Amniotic epithelial cell (primary cell): ENCODE data around the gene GSTO1.
A peak's percentile ranks its signal among the peaks of the same experiment; 100 is the strongest.
"Not testable (repeated sequence)": the region's sequence is repeated elsewhere in the genome, so short reads cannot be mapped to it uniquely, and the experiment has no call there.

Experiments used
- DNase-seq: peaks from one replicate; pipeline ENCODE4 v3.0.0-alpha.2; 2010; ENCODE audit warnings: low read depth

Gene GSTO1

DNA sequence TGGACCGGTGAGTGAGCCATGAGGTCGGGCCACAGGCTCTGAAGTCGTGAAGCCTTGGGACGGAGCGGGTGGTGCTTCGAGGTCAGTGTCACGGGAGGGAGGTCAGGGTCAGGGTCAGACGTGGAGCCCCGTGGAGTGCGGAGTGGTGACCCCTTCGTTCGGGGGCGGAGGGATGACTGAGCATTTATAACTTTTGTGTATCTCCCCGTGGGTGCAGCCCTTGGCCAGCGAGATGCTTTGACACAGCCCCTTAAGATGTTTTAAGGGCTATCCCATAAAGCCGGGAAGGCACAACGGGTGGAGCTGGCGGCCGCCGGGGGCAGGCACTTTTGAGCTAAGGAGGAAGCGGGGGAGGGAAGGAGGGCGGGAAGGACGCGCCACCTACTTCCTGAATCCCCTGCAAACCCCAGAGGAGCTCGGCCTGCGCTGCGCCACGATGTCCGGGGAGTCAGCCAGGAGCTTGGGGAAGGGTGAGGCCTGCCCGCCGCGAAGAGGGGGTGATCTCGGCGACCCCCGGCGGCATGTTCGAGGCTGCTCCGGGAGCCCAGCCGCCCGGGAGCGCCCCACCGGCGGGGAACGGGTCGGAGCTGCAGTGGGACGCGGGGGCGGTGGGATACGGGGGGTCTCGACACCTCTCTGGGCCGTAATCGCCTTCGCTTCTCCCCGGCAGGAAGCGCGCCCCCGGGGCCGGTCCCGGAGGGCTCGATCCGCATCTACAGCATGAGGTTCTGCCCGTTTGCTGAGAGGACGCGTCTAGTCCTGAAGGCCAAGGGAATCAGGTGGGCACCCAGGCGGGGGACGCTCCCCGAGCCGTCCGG lies at the start of gene GSTO1:
Gene GSTO1, plus strand, starts transcription at position 400 of the 818 bp plus-strand sequence. Its CDS starts 37 bp downstream, at position 437.
- peak; percentile 71 for DNase-seq

DNA sequence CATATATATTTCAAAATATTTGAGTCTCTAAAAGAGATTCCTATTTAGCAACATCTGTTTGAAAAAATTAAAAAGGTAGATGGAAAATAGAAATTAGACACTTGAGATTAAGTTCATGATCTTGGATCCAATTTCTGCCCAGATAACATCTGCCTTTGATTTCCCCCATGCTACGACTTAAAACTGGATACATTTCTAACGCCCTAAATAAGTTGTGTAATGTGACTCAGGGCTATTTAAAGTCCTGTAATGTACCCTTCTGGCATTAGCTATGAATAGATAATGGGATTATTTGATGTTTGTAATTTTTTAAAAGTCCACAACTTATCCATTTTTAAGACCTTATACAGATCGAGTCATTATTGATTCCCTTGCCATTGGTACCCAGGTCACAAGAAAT lies 46.0 kb upstream of the GSTO1 start:
- DNase-seq, result no peak

DNA sequence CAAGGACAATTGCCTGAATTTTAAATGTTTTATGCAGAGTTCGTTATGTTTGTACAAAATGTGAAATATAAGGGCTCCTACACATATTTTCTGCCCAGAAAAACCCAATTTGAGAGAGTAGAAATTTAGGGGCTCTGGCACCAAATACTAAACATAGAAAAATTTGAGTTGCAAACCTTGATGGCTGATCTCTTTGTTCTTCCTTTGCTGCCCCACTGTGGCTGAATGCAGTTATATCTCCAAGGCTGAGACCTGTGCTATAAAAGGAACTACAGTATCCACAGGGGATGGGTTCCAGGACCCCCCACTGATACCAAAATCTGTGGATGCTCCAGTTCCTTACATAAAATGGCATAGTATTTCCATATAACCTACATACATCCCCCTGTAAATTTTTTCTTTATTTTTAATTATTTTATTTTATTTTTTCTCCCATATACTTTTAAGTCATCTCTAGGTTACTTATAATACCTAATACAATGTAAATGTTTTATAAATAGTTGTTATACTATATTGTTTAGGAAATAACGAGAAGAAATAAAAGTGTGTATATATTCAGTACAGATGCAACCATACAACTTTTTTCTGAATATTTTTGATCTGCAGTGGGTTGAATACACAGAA lies 45.0 kb upstream of the GSTO1 start:
- peak; percentile 27 for DNase-seq

DNA sequence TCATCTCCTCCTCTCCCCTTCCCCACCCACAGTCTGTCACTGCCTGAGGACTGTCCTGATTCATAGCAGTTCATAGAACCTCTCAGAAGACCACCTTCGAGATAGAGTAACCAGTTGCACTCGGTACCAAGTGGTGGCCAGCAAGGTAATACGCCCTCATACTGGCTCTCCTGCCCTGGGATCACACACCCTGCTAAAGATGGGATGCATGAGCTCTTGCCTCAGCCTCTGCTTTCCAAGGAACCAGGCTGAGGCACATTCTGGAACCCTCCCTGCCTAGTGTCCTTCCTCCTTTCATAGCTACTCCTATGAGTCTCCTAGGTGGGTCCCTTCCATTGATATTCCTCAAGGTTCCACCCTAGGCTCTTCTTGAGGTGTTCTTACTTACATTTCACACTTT lies 38.1 kb upstream of the GSTO1 start:
- DNase-seq, result no peak

DNA sequence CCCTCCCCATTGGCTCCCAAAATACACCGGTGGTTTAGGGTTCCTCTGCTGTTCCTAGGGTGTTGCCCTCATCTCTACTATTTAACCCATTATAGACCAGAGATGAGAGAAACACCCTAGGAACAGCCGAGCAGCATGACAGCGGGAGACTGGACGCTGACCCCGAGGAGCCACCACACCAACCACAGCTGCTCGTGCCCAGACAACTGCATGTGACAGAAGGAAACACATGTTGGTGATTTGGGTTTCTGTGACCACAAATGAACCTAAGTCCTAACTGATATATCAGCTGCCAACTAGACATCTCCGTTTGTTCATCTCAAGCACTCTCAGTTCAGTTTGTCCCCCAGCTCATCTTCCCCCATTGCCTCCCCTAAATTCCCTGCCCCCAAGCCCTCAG lies 35.9 kb upstream of the GSTO1 start:
- no peak for DNase-seq

DNA sequence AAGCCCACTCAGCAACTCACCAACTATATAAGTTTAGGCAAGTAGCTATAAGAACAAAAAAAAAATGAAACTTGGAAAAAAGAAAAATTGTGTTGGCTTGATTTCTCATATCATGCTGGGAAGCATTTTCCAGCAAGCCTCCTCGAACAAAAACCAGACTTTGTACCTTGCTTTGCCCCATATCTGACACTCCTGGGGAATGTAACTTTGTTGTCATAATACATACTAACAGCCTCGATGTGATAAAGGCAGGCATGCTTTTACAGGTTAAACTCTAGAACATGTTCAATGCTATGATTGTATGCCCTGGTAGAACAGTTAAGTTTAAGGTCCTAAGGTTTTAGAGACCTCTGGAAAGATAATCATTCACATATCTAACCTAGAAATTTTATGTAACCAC lies 34.2 kb upstream of the GSTO1 start:
- DNase-seq, result no peak

DNA sequence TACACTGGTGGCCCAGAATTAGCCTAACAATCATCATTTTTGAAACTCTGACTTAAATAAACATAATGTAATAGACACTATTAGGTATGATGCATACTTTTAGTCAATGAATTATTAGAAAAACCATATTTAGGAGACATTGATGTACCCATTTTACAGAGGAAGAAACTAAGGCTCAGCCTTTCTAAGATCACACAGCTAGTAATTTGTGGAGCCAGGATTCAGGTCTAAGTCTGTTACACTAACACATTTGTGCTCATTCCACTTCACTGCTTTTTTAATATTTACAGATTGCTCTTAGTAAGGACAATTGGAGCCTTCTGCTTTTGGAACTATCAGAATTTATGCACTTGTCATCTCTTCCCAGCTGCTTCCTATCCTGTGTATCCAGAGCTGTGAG lies 31.4 kb upstream of the GSTO1 start:
- DNase-seq, result no peak

DNA sequence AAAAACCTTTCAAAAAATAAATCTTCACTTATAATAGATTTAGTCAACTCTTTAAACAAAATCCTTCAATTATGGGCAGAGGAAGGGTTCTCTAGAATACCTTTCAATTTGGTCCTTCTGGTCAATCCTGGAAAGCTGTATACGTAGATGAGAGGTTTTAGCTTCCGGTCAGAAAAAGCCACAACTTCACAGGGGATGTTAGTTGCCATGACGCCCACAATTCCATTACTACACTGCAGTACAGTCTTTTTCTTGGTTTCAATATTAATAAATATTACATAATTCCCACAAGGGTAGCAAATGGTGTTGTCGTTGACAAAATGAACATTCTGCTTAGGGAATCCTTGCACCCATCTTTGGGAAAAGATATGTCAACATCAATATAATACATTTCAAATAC lies 24.2 kb upstream of the GSTO1 start:
- DNase-seq, result no peak

DNA sequence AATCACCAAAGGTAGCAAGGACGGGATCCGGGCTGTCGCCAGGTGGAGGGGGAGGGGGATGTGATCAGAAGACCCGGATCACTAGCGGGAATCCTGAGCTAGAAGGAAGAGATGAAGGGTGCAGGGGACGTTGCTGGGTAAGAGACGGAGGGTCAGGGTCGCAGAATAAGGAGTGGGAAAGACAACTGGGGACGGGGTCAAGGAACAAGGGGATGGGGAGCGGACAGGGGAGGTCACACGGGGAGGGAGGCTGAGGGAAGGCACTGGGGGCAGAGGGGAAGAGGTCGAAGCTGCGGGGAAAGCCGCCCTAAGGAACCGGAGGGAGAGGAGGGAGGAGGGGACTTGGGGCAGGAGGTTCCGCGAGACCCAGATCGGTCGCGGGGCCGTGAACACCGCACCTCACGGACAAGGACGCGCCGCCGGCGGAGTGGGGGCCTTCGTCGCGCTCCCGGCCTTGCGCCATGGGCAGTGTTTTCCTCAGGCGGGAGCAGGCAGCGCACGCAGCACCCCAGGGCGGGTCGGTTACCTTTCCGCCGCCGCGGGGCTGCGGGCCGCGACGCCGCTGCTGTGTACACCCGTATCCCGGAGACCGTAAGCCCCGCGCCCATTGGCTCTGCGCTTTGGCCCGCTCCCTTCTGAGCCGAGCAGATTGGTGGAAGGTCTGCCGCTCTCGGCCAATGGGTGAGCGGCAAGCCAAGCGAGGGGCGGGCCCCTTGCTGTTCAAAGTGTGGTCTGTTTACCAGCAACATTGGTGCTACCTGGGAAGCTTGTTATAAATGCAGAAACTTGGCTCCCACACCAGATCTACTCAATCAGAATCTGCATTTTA lies 22.7 kb upstream of the GSTO1 start, which contains the start of gene CFAP43:
Gene CFAP43, minus strand, starts transcription at position 581 of the 829 bp plus-strand sequence. Its CDS starts 118 bp downstream, at position 463.
- DNase-seq, result peak; percentile 89

DNA sequence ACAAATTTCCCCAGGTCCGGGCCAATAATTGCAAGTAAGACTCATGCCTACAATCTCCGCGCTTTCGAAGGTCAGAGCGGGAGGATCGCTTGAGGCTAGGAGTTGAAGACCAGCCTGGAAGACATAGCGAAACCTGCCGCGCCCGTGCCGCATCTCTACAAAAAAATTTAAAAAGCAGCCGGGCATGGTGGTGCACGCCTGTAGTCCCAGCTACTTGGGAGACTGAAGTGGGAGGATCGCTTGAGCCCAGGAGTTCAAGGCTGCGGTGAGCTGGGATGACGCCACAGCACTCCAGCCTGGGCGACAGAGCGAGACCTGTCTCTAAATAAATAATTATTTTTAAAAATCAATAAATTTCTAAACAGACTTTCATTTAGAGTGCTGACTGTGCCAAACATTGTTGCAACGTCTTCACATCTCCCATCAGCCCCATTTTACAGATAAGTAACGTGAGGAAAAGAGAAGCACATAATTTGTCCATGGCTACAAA lies 22.0 kb upstream of the GSTO1 start:
- no peak for DNase-seq

DNA sequence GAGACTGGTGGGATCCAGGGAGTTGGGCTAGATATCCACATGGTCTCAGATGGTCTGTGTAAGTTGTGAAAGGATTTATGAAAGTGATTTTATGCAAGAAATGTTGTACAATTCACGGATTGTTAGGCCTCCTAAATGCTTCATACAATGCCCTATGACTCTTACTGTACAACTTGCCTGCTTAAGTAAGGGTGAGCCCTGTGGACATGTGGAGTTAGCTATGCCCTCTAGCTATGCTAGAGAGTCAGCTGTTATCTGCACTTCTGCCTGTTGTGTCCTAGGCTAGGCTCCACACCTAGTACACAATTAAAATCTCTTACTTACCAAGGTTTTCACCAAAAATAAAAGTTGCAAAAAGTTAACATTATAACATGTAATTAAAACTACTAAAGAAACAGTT lies 20.9 kb upstream of the GSTO1 start:
- DNase-seq, result no peak

DNA sequence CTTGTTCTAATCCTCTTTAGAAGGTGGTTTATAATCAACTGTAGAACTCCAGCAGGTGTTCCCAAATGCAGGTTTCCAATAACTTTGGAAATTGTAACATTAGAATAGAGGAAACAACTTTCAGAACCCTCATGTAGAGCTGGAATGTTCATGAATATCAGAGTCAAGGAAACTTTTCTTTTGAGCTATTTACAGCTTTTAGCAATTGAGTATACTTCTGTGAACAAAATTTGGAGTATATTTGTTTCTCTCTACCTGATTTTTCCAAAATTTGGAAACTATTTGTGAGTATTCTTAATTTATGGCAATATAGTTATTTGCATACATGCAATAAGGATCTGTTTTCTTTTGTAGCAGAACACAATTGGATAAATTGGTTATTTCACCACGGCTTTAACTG lies 19.8 kb upstream of the GSTO1 start:
- no peak for DNase-seq

DNA sequence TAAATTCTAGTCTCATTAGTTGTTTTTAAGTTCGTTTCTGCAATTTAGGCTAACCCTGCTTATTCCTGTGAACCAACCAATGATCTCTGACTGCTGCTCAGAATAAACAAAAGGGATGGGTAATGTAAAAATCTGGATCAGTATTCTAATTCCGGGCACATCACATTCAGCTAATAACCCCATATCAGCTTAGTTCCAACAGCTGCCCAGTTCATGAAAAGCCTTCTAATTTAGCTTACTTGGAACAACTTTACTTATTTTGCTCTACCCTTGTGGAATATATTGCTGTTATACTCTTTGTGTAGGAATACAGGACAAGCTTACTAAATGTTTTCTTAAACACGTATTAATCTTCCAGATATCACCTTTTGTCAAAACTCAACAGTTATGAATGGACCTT lies 18.9 kb upstream of the GSTO1 start:
- DNase-seq, result no peak

DNA sequence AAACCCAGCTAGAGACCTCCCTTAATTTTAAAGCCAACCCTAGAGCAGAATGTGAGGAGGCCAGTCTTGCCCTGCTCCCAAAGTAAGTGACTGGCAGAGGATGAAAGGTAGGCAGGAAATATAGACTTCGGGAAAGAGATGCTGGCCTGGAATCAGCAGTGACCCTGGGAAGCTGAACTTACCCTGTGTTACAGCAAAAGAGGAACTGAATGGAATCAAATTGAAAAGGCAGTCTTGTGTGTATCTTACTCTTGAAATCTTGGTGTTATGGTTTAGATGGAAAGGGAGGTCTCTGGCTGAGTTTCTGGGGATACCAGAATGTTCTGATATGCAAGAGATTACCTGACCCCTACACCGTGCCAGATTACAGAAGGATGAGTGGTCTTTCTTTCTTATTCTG lies 14.6 kb upstream of the GSTO1 start:
- DNase-seq, result no peak

DNA sequence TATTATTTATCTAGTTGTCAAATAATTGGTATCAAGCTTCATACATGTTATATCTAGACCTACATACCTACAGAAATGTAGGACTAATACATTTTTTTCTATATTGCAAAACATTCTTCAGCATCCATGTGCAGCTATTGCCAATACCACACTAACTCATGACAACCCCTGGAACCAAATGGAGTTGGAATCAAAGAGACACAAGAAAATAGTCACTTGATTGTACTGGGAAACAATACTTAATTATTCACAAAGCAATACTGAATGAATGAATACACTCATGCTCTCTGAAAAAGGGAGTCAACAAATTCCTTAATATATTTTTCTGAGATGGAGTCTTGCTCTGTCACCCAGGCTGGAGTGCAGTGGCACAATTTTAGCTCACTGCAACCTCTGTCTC lies 12.1 kb upstream of the GSTO1 start:
- no peak for DNase-seq

DNA sequence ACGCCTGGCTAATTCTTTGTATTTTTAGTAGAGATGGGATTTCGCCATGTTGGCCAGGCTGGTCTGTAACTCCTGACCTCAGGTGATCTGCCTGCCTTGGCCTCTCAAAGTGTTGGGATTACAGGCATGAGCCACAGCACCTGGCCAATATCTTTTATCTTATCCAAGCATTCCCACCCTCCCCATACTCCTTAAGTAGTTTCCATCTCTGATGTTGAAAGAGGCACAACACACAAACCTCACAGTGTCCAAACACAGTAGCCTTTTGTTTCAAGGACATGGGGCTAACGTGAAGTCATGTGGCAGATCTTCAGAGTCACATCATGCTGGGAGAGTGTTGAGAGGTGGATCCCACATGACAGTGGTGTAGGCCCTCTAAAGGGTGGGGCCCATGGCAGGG lies 11.7 kb upstream of the GSTO1 start:
- DNase-seq, result not testable (repeated sequence)

DNA sequence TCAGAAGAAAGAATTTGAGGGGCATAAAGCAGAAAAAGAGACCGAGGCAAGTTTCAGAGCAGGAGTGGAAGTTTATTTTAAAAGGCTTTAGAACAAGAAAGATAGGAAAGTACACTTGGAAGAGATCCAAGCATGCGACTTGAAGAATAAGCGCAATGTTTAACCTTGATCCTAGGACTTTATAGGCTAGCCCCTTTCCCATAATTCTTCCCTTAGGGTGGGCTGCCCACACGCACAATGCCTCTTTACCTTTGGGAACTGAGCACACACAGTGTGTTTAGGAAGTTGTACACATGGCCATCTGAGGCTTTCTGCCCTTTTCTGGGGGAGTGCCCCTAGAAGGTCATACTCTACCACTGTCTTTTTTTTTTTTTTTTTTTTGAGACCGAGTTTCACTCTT lies 11.2 kb upstream of the GSTO1 start:
- no peak for DNase-seq

DNA sequence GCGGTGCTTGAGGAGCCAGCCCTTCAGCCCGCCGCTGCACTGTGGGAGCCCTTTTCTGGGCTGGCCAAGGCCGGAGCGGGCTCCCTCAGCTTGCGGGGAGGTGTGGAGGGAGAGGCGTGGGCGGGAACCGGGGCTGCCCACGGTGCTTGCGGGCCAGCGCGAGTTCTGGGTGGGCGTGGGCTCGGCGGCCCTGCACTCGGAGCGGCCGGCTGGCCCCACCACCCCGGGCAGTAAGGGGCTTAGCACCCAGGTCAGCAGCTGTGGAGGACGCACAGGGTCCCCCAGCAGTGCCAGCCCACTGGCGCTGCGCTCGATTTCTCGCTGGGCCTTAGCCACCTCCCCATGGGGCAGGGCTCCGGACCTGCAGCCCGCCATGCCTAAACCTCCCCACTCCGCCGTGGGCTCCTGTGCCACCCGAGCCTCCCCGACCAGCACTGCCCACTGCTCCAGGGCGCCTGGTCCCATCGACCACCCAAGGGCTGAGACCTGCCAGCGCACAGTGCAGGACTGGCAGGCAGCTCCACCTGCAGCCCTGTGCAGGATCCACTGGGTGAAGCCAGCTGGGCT lies 9.5 kb upstream of the GSTO1 start:
- no peak for DNase-seq

DNA sequence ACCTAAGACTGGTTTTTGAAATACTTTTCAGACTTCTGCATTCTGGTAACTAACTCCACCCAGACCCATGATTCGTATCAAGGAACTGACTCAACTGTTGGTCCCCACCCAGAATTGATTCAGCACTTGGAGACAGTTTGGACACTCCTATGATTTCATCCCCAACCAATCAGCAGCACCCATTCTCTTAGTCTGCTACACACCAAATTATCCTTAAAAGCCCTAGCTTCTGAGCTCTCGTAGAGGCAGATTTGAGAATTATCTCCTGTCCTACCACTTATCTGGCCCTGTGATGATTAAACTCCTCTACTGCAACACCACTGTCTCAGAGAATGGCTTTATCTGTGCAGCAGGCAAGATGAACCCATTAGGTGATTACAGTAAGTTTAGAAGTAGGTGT lies 7.7 kb upstream of the GSTO1 start:
- peak; percentile 27 for DNase-seq

DNA sequence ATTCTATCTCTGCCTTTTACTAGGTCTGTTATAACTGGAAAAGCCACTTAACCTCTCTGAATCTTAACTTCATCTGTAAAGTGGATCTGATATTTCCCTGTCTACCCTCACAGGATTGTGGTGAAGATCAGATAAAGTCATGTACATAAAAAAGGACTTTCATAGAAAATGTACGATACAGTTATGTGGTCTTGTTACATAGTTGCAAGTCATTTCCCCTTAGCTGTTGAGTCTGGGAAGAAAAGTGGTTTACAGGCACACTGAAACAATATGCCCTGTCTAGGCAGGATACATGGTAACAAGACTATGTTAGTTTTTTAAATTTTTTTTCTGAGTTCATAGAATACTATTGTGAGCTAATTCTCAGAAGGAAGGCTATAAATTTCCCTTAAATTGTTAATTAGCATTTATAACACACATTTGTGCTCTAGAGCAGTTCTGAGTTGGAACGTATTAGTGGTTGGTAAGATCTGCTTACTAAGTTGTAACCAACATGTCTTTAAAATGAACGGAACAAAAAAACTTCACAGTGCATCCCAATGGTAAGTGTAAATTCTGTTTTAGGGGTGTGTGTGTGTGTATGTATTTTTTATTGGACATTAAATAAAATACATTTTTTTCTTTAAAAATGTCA lies 7.1 kb upstream of the GSTO1 start:
- DNase-seq, result no peak

DNA sequence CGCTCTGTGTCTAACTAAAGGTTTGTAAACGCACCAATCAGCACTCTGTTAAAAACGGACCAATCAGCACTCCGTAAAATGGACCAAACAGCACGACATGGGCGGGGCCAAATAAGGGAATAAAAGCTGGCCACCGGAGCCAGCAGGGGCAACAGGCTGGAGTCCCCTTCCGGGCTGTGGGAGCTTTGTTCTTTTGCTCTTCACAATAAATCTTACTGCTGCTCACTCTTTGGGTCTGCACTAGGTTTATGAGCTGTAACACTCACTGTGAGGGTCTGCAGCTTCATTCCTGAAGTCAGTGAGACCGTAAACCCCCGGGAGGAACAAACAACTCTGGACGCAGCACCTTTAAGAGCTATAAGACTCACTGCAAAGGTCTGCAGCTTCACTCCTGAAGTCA lies 5.8 kb upstream of the GSTO1 start:
- not testable (repeated sequence) for DNase-seq

DNA sequence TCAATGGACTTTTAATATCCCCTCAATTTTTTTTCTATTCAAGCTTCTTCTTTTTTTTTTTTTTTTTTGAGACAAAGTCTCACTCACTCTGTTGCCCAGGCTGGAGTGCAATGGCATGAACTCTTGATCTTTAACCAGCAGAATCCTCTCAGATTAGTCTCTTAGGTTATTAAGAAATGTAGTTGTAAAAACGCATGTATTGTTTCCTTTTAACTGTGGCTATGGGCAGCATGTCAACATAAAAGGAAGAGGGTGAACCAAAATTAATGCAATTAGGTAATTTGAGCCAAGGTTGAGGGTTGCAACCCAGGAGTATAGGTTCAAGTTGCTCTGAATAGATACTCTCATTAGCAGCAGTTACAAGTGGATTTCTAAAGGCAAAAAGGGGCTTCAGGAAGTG lies 4.3 kb upstream of the GSTO1 start:
- DNase-seq, result no peak
